ENCODE results near the gene TRIP13. TPM values are rescaled to one million over a fixed set of nuclear protein-coding genes. Genes with fewer than 3 reads are reported as not detected.

Gene TRIP13
- total RNA-seq, 1 experiment from 2014 or later = 42.6 TPM

- Histone ChIP-seq H3K9me3 (ENCODE audit: control insufficient read depth, low read depth, low read length) (no peaks in the 10 kb centered on the region), H3K4ac (ENCODE audit: low read depth, low read length) (no peak overlapping the region), H3K9ac (ENCODE audit: extremely low read depth, insufficient read length, low read length) (peak overlapping the region; percentile 80), H3T11ph (ENCODE audit: low read length) (no peak overlapping the region), H3K79me1 (ENCODE audit: insufficient read depth, low read depth, low read length, poor library complexity, severe bottlenecking) (peaks cover 6% of the 10 kb centered on the region), H3K79me2 (ENCODE audit: insufficient read depth, low read length) (peaks cover 12% of the 10 kb centered on the region; the same call in 1 of the 2 replicates), H3K18ac (ENCODE audit: insufficient read length, low read depth, low read length) (peak overlapping the region; percentile 38), H3K56ac (ENCODE audit: insufficient read length, low read depth, low read length) (no peak overlapping the region), H3K4me2 (ENCODE audit: insufficient read depth, insufficient read length, low read length) (peak overlapping the region; percentile 82), H3K4me1 (ENCODE audit: insufficient read depth, low read length) (no peaks in the 10 kb centered on the region), H2BK5ac (ENCODE audit: insufficient read length, low read length) (no peak overlapping the region), H2BK120ac (ENCODE audit: low read depth, low read length, poor library complexity, severe bottlenecking) (no peak overlapping the region), H2AK5ac (ENCODE audit: insufficient read length, low read length) (no peak overlapping the region), H4K5ac (ENCODE audit: insufficient read length, low read depth, low read length) (no peak overlapping the region), H3K27ac (ENCODE audit: insufficient read length, low read depth, low read length) (no peak overlapping the region), H2BK12ac (ENCODE audit: insufficient read length, low read depth, low read length) (no peak overlapping the region), H2BK15ac (ENCODE audit: low read depth, low read length) (no peak overlapping the region), H2BK20ac (ENCODE audit: low read depth, low read length, poor library complexity, severe bottlenecking) (no peak overlapping the region), H3K27me3 (ENCODE audit: insufficient read depth, low read length) (no peaks in the 10 kb centered on the region), H3K23me2 (ENCODE audit: insufficient read length, low read depth, low read length, poor library complexity, severe bottlenecking) (peaks cover 10% of the 10 kb centered on the region), H4K20me1 (ENCODE audit: control insufficient read depth, insufficient read depth, insufficient read length) (no peaks in the 10 kb centered on the region), H3K23ac (ENCODE audit: insufficient read length, low read depth, low read length) (no peak overlapping the region), H4K91ac (ENCODE audit: insufficient read length, low read depth, low read length) (no peak overlapping the region), H3K14ac (ENCODE audit: insufficient read depth, low read length) (peak overlapping the region; percentile 85), H4K8ac (replicated peaks; ENCODE audit: insufficient read length, low read depth, low read length) (no peak overlapping the region), H2AFZ (ENCODE audit: low read length) (no peak overlapping the region)
- TF ChIP-seq CTCF (conservative IDR thresholded peaks at IDR 0.05) = no peak
- WGBS (ENCODE audit: extremely low coverage, insufficient read length, low lambda C conversion rate) = no CpG with 5 or more reads among the region's 31 CpGs
- H3K4me1 Mint-ChIP-seq = peaks cover 16 to 18% of the 10 kb centered on the region in 2 experiments
- no peak for DNase-seq
- H3K36me3 Mint-ChIP-seq (ENCODE audit: insufficient read depth in 1 of 3, low read depth in 3 of 3) = peaks cover 49 to 73% (median 63%) of the 10 kb centered on the region in 3 experiments
- H3K27me3 Mint-ChIP-seq (ENCODE audit: low read depth) = no peaks in the 10 kb centered on the region
- no peaks in the 10 kb centered on the region for H3K9me3 Mint-ChIP-seq
- H3K27ac Mint-ChIP-seq = no peak overlapping the region; a peak in 2 of 7 replicates
- H3K4me3 Mint-ChIP-seq = peak overlapping the region; percentile 92
These were observed 438 bp downstream of the TRIP13 start for GRCh38 chr5:893137-893506.

Measured in H9 (cell line).